Epithelial cell of esophagus (primary cell): ENCODE results near the gene FOSB.

Source experiments
- DNase-seq: peaks from one replicate; pipeline ENCODE4 v3.0.0; 2010; ENCODE audit warnings: low read depth
- H3K4me3 ChIP-seq: 2 replicates; pipeline ENCODE4 v1.5.1; 2011; ENCODE audit warnings: mild to moderate bottlenecking, low read length, control low read depth
- TF ChIP-seq, protein P1 (sequence below): IDR thresholded peaks from 2 replicates; pipeline ENCODE4 v1.5.1; 2011; ENCODE audit warnings: low read depth, mild to moderate bottlenecking, low read length, control low read depth, inconsistent platforms; ENCODE audit not compliant: insufficient read depth; ENCODE audit errors: missing control alignments

Gene FOSB

DNA sequence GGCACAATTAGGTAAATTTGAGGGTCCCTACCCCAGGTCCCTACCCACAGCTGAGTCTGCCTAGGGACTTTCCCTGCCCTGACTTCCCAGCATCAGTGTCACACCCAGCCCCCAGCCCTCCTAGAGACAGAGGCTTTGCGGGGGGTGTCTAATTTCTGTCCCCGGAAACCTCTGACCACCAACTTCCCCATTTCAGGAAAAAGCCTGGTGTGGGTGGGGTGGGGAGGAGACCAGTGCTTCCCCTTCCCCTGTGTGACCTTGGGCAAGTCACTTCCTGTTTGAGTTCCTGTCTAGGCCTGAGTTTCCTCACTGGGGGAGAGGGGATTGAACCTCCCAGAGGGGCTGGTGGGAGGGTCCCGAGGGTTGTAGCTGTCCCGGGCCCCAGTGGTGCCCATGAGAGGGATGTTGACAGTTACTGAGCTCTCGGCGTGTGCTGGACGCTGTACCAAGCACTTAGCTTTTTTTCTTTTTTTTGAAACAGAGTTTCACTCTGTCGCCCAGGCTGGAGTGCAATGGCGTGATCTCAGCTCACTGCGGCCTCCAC lies 47.4 kb downstream of the FOSB start:
- TF ChIP-seq, protein P1, sequence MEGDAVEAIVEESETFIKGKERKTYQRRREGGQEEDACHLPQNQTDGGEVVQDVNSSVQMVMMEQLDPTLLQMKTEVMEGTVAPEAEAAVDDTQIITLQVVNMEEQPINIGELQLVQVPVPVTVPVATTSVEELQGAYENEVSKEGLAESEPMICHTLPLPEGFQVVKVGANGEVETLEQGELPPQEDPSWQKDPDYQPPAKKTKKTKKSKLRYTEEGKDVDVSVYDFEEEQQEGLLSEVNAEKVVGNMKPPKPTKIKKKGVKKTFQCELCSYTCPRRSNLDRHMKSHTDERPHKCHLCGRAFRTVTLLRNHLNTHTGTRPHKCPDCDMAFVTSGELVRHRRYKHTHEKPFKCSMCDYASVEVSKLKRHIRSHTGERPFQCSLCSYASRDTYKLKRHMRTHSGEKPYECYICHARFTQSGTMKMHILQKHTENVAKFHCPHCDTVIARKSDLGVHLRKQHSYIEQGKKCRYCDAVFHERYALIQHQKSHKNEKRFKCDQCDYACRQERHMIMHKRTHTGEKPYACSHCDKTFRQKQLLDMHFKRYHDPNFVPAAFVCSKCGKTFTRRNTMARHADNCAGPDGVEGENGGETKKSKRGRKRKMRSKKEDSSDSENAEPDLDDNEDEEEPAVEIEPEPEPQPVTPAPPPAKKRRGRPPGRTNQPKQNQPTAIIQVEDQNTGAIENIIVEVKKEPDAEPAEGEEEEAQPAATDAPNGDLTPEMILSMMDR, result no peak
- DNase-seq, result no peak
- H3K4me3 ChIP-seq, result no peak overlapping the region

DNA sequence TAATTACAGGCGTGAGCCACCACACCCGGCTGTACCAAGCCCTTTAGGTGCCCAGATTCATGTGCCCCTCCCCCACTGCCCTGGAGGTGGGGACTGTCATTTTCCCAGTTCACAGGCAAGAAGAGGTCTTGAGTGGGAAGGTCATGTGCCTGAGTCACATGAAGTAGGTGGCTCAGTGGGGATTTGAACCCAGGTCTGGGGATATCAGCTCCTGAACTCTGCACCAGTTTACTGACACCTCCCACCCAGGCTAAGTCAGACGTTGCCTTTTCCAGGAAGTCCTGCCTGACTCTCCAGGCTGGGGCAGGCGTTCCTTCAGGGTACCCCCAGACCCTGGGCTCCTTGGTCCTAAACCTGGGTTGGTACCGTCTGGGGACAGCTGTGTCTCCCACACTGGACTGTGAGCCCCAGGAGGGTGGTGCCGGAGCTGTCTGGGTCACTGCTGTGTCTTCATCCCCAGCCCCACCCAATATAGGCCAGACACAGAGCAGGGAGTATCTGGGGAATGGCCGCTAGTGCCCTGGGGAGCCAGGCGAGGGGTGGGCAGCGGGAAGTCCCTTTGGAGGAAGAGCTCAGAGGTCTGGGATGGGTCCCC lies 48.1 kb downstream of the FOSB start:
- TF ChIP-seq, protein P1, result no peak
- DNase-seq, result no peak
- H3K4me3 ChIP-seq, result no peak overlapping the region

DNA sequence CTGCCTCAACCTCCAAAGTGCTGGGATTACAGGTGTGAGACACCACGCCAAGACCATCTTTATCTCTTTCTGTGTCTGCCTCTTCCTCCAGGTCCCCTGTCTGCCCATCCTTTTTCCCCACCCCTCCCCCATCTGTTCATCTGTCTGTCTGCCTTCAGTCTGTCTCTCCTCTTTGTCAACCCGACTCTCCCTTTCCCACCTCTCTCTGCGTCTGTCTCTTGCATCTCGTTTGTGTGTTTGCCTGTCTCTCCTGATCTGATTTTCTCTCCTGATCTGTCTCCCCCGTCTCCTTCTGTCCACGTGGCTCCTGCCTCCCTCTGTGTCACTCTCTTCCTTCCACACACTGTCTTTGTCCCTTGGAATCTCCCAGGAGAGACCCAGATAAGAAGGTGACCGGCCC lies 49.4 kb downstream of the FOSB start:
- no peak overlapping the region for H3K4me3 ChIP-seq
- TF ChIP-seq, protein P1, result no peak
- DNase-seq, result no peak

DNA sequence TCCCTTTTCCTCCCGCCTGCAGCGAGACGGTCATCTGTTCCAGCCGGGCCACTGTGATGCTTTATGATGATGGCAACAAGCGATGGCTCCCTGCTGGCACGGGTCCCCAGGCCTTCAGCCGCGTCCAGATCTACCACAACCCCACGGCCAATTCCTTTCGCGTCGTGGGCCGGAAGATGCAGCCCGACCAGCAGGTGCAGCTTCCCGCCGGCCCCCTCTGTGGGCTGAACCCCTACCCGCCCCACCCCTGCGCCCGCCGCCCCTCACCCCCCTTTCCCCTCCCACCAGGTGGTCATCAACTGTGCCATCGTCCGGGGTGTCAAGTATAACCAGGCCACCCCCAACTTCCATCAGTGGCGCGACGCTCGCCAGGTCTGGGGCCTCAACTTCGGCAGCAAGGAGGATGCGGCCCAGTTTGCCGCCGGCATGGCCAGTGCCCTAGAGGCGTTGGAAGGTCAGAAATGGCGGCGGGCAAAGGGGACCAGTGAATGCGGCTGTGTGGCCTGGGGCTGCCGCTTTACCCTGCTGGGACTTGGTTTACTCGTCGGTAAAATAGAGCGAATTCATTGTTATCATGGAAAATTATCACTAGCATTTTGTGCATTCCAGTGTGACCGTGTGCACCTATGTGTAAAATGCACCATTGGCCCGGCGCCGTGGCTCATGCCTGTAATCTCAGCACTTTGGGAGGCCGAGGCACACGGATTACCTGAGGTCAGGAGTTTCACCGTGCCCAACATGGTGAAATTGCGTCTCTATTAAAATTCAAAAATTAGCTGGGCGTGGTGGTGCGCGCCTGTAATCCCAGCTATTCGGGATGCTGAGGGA lies 50.1 kb downstream of the FOSB start:
- no peak overlapping the region for H3K4me3 ChIP-seq
- TF ChIP-seq, protein P1, result no peak
- DNase-seq, result no peak

DNA sequence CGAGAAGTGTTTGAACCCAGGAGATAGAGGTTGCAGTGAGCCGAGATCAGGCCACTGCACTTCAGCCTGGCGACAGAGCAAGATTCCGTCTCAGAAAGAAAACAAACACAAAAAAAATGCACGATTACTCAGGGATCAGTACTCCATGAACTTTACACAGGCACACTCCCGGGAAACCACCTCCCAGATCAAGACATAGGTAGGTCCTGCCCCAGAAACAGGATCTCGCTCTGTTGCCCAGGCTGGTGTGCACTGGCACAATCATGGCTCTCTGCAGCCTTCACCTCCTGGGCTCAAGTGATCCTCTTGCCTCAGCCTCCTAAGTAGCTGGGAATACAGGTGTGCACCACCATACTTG lies 50.7 kb downstream of the FOSB start:
- no peak overlapping the region for H3K4me3 ChIP-seq
- TF ChIP-seq, protein P1, result no peak
- no peak for DNase-seq

DNA sequence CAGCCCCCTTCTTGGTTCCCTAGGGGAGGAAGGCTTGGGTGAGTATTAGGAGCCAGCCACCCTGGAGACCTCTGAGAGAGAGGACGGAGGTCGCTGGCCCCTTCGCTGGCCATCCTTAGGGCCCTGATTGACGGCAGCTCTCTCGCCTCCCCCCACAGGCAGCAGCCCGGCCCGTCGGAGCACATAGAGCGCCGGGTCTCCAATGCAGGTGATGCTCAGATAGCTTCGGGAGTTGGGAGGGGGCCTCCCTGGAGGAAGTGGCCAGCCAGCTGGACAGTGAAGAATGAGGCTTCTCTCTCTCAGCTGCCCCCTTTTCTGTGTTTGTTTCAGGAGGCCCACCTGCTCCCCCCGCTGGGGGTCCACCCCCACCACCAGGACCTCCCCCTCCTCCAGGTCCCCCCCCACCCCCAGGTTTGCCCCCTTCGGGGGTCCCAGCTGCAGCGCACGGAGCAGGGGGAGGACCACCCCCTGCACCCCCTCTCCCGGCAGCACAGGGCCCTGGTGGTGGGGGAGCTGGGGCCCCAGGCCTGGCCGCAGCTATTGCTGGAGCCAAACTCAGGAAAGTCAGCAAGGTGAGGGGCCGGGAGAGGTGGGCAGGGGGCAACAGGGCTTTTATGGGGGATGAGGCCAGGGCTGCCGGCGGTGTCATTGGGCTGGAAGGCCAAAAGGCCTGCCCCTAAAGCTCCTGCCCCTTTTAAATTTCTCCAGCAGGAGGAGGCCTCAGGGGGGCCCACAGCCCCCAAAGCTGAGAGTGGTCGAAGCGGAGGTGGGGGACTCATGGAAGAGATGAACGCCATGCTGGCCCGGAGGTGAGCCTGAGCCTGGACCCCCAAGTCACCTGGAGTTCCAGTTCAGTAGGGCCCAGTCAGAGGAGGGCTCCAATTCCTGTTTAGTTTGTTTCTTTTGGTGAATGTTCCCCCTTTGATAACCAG lies 54.5 kb downstream of the FOSB start:
- no peak for DNase-seq
- TF ChIP-seq, protein P1, result no peak
- H3K4me3 ChIP-seq, result no peak overlapping the region
